Tibial artery (tissue), 4 donors: Measurements from ENCODE around the gene SMARCAL1.
A peak's percentile ranks its signal among the peaks of the same experiment; 100 is the strongest.

Experiments
- DNase-seq, 2 donors: peaks; one replicate each; pipeline ENCODE4 v3.0.0-alpha.2; 2019
- H3K27ac ChIP-seq, 2 donors: fragments of 200-600 bp; sonication (generic) in 1 of 2; 1 replicate in 1 of 2; 2 replicates in 1 of 2; pipeline ENCODE4 v1.5.1; 2018 to 2019; ENCODE audit warnings: mild to moderate bottlenecking in 1 of 2
- H3K27me3 ChIP-seq, 2 donors: fragments of 200-600 bp; sonication (generic) in 1 of 2; one replicate each; pipeline versions ENCODE4 v1.5.1 to v1.6.0; 2016 to 2019
- H3K36me3 ChIP-seq, 3 donors: fragments of 200-600 bp; sonication (generic) in 2 of 3; one replicate each; pipeline ENCODE4 v1.5.1; 2016 to 2019; ENCODE audit warnings: mild to moderate bottlenecking in 2 of 3
- H3K4me1 ChIP-seq, 4 donors: fragments of 200-600 bp; sonication (generic) in 2 of 4; 1 replicate in 3 of 4; 2 replicates in 1 of 4; pipeline ENCODE4 v1.5.1; 2016 to 2019
- H3K4me3 ChIP-seq, 2 donors: fragments of 200-600 bp; sonication (generic) in 1 of 2; 1 replicate in 1 of 2; 2 replicates in 1 of 2; pipeline ENCODE4 v1.5.1; 2018 to 2019; ENCODE audit warnings: mild to moderate bottlenecking in 2 of 2
- H3K9me3 ChIP-seq, 3 donors: fragments of 200-600 bp; sonication (generic) in 1 of 3; one replicate each; pipeline ENCODE4 v1.5.1; 2016 to 2019
- CTCF ChIP-seq, 2 experiments: fragments of 200-600 bp in 1 of 2; fragments of 450-650 bp in 1 of 2; IDR thresholded peaks; one replicate each; pipeline ENCODE4 v1.5.1; 2017 to 2019; ENCODE audit warnings: antibody characterized with exemption in 2 of 2, mild to moderate bottlenecking in 1 of 2, moderate library complexity in 1 of 2
- intact Hi-C: fragments of 100-400 bp; cut with DNase I; formaldehyde crosslinking; loops from one replicate; pipeline ENCODE4 v1.15.0; 2023; ENCODE audit warnings: low total_unique reads

Gene SMARCAL1

GRCh38 chr2:216369821-216370220 lies 42.5 kb upstream of the SMARCAL1 start:
- Histone ChIP-seq H3K27me3 (peaks cover 0 to 49% of the 10 kb centered on the region in 2 donors), H3K4me3 (no peak overlapping the region)
- TF ChIP-seq CTCF (IDR thresholded peaks at IDR 0.05) = no peak

DNA sequence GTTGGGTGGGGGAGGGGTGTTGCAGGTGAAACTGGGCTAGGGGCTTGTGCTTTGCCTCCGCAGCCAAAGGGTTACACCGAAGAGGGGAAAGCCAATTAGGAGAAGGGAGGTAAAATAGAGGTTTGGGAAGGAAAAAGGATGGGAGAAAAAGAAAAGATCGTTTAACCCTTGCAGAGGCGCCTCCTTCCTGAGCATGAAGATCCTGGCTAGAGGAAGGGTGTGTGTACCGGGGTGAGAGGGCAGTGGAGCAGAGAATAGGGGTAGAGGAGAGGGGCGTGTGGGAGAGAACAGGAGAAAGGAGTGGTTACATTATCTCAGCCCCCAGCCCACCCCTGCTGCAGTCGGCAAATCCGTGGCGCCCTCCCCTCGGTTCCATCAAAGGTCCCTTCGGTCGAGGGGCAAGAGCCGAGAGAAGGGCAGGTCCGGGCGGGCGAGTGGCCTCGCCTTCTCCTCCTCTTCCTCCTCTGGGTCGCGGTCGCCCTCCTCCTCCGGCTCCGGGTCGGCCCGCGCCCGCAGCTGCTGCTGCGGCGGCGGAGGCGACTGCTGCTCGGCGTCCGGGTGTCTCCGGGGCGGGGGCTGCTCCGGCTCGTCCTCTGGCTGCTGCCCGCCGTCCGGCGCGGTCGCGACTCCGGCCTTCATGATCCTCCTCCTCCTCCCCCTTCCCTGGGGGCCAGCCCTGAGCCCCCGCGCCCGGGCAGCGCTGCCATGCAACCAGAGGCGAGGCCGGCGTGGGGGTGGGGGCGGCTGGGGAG lies 41.1 kb upstream of the SMARCAL1 start:
- H3K27me3 ChIP-seq = peaks cover 0 to 46% of the 10 kb centered on the region in 2 donors
- H3K4me3 ChIP-seq = no peak overlapping the region

More at GRCh38 chr2:216369821-216370220, 42.5 kb upstream of the SMARCAL1 start:
- H3K9me3 ChIP-seq = no peaks in the 10 kb centered on the region
- H3K36me3 ChIP-seq = no peaks in the 10 kb centered on the region
- DNase-seq = no peak
- peaks cover 0 to 21% (median 14%) of the 10 kb centered on the region in 4 donors for H3K4me1 ChIP-seq
- intact Hi-C loops = no loop called here
- no peak overlapping the region for H3K27ac ChIP-seq

DNA sequence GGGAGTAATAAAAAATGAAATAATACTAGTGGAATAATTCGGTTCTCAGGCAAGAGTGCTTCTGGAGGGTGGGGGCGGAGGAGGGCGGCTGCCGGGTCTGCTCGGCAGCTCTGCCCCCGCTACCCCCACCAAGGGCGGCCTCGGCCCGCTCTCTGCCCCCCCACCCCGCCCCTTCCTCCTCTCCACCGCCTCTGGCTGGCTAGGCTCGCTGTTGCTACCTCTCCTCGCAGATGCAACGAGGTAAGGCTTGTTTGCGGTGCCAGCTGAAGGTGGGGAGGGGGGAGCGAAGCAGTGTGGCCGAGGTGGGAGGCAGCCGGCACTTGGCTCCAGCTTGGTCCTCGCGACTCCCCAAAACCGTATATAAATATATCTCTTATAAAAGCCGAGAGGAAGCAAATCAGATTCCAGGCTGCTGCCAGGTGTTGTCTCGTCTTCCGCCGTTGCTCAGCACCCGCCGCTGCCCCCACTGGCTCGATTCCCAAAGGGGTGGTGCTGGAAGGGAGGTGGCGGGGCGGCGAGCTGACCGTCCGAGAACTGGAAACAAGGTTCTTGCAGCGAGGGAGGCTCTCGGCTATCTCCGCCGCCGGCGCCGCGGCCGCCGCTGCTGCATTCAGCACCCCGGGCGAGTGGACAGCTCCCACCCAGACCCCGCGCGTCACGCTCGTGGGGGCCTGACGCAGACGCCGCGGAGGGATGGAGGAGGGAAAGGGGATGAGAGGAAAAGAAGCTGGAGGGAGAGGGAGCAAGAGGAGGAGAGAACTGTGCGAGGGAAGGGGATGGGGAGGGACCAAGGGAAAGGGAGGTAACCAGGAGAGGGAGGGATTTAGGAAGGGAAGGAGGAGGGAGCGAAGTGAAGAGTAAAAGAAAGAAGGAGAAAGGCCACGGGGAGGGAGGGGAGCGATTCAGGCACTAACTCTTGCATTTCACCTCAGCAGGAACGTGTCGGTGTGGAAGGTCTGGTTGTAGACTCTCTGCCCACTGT lies 40.3 kb upstream of the SMARCAL1 start, which contains the start of gene MARCHF4:
MARCHF4 (minus strand) TSS at position 763 of the 982 bp plus-strand sequence. CDS start 2,223 bp downstream, outside the sequence.
- intact Hi-C loops = no loop called here
- Histone ChIP-seq H3K27ac (no peak within 1 kb of the TSS), H3K9me3 (no peaks in the 10 kb centered on the region), H3K36me3 (no peaks in the 10 kb centered on the region), H3K27me3 (peaks cover 0 to 39% of the 10 kb centered on the region in 2 donors), H3K4me3 (peak within 1 kb of the TSS in 1 of 2 donors; percentile 26), H3K4me1 (peaks cover 0 to 21% (median 14%) of the 10 kb centered on the region in 4 donors)
- DNase-seq = peak; percentile 33 to 77
- TF ChIP-seq CTCF (IDR thresholded peaks at IDR 0.05) = no peak

More for the DNA sequence above, 41.1 kb upstream of the SMARCAL1 start:
- Histone ChIP-seq H3K36me3 (no peaks in the 10 kb centered on the region), H3K9me3 (no peaks in the 10 kb centered on the region), H3K27ac (no peak overlapping the region), H3K4me1 (peaks cover 0 to 21% (median 14%) of the 10 kb centered on the region in 4 donors)
- TF ChIP-seq CTCF (IDR thresholded peaks at IDR 0.05) = no peak
- intact Hi-C loops = no loop called here
- DNase-seq = no peak

GRCh38 chr2:216372761-216373291 lies 39.5 kb upstream of the SMARCAL1 start:
- no peaks in the 10 kb centered on the region for H3K9me3 ChIP-seq
- no peak for TF ChIP-seq CTCF (IDR thresholded peaks at IDR 0.05)
- DNase-seq = no peak
- H3K27ac ChIP-seq = no peak overlapping the region
- no peaks in the 10 kb centered on the region for H3K36me3 ChIP-seq
- peaks cover 0 to 21% (median 14%) of the 10 kb centered on the region in 4 donors for H3K4me1 ChIP-seq
- intact Hi-C loops = no loop called here
- H3K27me3 ChIP-seq = peaks cover 0 to 38% of the 10 kb centered on the region in 2 donors
- no peak overlapping the region for H3K4me3 ChIP-seq

GRCh38 chr2:216373896-216374295 lies 38.4 kb upstream of the SMARCAL1 start:
- intact Hi-C loops = no loop called here
- H3K4me3 ChIP-seq = no peak overlapping the region
- no peak for TF ChIP-seq CTCF (IDR thresholded peaks at IDR 0.05)
- H3K9me3 ChIP-seq = no peaks in the 10 kb centered on the region
- no peaks in the 10 kb centered on the region for H3K36me3 ChIP-seq
- peaks cover 0 to 21% (median 14%) of the 10 kb centered on the region in 4 donors for H3K4me1 ChIP-seq
- H3K27ac ChIP-seq = no peak overlapping the region
- peaks cover 0 to 35% of the 10 kb centered on the region in 2 donors for H3K27me3 ChIP-seq
- DNase-seq = no peak
